Measurements from ENCODE around the gene CCL28.

DNA sequence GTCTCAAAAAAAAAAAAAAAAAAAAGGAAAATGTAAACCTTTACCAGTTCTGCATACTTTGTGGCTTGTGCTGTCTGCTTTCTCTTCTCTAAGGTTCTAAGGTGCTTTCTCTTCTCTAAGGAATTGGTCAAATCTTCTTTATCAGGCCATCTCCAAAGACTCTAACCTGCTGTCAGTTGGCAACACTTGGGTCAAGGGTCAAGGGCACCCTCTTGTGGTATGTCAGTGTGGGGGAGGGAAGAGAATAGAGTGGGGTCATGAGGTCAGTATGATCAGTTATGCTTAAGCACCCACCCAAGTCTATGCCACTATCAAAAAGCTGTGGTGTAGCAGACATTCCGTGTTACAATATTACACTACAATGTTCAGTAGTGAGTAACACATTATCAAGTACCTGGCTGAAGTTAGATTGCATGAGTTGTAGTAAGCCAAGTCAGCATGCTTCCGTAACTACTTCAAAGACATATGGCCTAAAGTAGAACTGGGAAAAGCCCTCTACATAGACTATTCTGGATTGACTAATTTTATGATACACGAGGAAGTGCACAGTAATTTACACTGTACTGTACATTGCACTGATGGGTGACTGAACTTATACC is 25.0 kb upstream of the CCL28 start:
- no peak for TF ChIP-seq EZH2phosphoT487 (conservative IDR thresholded peaks at IDR 0.05; ENCODE audit: low read length)
- TF ChIP-seq, protein P1, sequence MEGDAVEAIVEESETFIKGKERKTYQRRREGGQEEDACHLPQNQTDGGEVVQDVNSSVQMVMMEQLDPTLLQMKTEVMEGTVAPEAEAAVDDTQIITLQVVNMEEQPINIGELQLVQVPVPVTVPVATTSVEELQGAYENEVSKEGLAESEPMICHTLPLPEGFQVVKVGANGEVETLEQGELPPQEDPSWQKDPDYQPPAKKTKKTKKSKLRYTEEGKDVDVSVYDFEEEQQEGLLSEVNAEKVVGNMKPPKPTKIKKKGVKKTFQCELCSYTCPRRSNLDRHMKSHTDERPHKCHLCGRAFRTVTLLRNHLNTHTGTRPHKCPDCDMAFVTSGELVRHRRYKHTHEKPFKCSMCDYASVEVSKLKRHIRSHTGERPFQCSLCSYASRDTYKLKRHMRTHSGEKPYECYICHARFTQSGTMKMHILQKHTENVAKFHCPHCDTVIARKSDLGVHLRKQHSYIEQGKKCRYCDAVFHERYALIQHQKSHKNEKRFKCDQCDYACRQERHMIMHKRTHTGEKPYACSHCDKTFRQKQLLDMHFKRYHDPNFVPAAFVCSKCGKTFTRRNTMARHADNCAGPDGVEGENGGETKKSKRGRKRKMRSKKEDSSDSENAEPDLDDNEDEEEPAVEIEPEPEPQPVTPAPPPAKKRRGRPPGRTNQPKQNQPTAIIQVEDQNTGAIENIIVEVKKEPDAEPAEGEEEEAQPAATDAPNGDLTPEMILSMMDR (IDR thresholded peaks at IDR 0.05; ENCODE audit: insufficient read depth, low read length, poor library complexity, severe bottlenecking), result no peak
